ENCODE measurements around the gene TSC22D3.

DNA sequence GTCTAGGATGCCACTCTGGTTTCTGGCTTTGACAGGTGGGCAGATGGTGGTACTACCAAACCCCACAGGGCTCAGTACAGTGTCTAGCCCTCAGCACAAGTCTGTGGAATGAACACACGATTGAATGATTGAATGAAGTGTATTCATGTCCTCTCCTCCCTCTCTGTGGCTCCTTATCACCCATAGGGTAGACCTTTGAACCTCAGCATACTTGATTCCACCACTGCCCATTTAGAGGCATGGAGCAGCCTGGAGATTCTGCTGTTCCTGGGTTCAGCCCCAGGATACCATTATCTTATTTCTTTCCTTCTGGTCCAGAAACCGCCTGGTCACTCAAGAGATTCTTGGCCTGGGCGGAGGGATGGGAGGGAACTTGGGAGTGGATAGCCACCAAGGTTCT, 93.3 kb downstream of the TSC22D3 start:
- TF ChIP-seq ZFP30 (CRISPR knock-in tag; IDR thresholded peaks at IDR 0.05) (no peak), PPARA (CRISPR knock-in tag; IDR thresholded peaks at IDR 0.05; ENCODE audit: borderline replicate concordance) (no peak), ZFP3 (CRISPR knock-in tag; IDR thresholded peaks at IDR 0.05) (no peak), SNAI2 (CRISPR knock-in tag; IDR thresholded peaks at IDR 0.05) (no peak), BACH2 (CRISPR knock-in tag; IDR thresholded peaks at IDR 0.05; ENCODE audit: borderline replicate concordance) (no peak), OSR1 (CRISPR knock-in tag; IDR thresholded peaks at IDR 0.05) (no peak), ZNF565 (CRISPR knock-in tag; conservative IDR thresholded peaks at IDR 0.05; ENCODE audit: low read depth) (no peak), ZNF70 (CRISPR knock-in tag; IDR thresholded peaks at IDR 0.05) (no peak)
- TF ChIP-seq, protein P1, sequence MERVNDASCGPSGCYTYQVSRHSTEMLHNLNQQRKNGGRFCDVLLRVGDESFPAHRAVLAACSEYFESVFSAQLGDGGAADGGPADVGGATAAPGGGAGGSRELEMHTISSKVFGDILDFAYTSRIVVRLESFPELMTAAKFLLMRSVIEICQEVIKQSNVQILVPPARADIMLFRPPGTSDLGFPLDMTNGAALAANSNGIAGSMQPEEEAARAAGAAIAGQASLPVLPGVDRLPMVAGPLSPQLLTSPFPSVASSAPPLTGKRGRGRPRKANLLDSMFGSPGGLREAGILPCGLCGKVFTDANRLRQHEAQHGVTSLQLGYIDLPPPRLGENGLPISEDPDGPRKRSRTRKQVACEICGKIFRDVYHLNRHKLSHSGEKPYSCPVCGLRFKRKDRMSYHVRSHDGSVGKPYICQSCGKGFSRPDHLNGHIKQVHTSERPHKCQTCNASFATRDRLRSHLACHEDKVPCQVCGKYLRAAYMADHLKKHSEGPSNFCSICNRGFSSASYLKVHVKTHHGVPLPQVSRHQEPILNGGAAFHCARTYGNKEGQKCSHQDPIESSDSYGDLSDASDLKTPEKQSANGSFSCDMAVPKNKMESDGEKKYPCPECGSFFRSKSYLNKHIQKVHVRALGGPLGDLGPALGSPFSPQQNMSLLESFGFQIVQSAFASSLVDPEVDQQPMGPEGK (CRISPR knock-in tag; IDR thresholded peaks at IDR 0.05; ENCODE audit: borderline replicate concordance) = no peak
- TF ChIP-seq, protein P2, sequence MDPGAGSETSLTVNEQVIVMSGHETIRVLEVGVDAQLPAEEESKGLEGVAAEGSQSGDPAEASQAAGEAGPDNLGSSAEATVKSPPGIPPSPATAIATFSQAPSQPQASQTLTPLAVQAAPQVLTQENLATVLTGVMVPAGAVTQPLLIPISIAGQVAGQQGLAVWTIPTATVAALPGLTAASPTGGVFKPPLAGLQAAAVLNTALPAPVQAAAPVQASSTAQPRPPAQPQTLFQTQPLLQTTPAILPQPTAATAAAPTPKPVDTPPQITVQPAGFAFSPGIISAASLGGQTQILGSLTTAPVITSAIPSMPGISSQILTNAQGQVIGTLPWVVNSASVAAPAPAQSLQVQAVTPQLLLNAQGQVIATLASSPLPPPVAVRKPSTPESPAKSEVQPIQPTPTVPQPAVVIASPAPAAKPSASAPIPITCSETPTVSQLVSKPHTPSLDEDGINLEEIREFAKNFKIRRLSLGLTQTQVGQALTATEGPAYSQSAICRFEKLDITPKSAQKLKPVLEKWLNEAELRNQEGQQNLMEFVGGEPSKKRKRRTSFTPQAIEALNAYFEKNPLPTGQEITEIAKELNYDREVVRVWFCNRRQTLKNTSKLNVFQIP (CRISPR knock-in tag; IDR thresholded peaks at IDR 0.05; ENCODE audit: borderline replicate concordance, low read depth) = no peak
- TF ChIP-seq, protein P3, sequence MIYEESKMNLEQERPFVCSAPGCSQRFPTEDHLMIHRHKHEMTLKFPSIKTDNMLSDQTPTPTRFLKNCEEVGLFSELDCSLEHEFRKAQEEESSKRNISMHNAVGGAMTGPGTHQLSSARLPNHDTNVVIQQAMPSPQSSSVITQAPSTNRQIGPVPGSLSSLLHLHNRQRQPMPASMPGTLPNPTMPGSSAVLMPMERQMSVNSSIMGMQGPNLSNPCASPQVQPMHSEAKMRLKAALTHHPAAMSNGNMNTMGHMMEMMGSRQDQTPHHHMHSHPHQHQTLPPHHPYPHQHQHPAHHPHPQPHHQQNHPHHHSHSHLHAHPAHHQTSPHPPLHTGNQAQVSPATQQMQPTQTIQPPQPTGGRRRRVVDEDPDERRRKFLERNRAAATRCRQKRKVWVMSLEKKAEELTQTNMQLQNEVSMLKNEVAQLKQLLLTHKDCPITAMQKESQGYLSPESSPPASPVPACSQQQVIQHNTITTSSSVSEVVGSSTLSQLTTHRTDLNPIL (CRISPR knock-in tag; IDR thresholded peaks at IDR 0.05; ENCODE audit: low read depth) = no peak
